ENCODE results near the gene PRDM16.

DNA sequence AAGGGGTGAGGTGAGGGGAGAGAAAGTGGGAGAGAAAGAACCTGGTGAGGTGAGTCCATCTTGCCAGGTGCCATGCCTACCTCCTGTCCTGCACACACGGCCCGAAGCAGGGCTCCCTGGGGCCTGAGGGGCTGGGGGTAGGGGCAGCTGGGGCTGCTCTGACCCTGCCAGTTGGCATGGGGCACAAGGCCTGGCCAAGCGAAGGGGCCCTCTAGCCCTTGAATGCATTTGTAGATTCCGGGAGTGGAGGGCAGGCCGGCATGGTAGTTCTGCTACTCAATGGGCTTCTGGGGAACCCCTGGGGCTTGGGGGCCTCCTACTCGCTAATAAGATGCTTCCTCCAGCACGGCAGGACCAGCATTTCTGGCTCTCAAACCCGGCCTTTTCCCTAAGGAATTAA, 3.6 kb upstream of the PRDM16 start:
- no peak for TF ChIP-seq ZFX (IDR thresholded peaks at IDR 0.05)
- TF ChIP-seq, protein P1, sequence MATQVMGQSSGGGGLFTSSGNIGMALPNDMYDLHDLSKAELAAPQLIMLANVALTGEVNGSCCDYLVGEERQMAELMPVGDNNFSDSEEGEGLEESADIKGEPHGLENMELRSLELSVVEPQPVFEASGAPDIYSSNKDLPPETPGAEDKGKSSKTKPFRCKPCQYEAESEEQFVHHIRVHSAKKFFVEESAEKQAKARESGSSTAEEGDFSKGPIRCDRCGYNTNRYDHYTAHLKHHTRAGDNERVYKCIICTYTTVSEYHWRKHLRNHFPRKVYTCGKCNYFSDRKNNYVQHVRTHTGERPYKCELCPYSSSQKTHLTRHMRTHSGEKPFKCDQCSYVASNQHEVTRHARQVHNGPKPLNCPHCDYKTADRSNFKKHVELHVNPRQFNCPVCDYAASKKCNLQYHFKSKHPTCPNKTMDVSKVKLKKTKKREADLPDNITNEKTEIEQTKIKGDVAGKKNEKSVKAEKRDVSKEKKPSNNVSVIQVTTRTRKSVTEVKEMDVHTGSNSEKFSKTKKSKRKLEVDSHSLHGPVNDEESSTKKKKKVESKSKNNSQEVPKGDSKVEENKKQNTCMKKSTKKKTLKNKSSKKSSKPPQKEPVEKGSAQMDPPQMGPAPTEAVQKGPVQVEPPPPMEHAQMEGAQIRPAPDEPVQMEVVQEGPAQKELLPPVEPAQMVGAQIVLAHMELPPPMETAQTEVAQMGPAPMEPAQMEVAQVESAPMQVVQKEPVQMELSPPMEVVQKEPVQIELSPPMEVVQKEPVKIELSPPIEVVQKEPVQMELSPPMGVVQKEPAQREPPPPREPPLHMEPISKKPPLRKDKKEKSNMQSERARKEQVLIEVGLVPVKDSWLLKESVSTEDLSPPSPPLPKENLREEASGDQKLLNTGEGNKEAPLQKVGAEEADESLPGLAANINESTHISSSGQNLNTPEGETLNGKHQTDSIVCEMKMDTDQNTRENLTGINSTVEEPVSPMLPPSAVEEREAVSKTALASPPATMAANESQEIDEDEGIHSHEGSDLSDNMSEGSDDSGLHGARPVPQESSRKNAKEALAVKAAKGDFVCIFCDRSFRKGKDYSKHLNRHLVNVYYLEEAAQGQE (IDR thresholded peaks at IDR 0.05; ENCODE audit: low read depth) = no peak
- TF ChIP-seq SIN3A (IDR thresholded peaks at IDR 0.05; ENCODE audit: low read depth) = no peak
- TF ChIP-seq, protein P2, sequence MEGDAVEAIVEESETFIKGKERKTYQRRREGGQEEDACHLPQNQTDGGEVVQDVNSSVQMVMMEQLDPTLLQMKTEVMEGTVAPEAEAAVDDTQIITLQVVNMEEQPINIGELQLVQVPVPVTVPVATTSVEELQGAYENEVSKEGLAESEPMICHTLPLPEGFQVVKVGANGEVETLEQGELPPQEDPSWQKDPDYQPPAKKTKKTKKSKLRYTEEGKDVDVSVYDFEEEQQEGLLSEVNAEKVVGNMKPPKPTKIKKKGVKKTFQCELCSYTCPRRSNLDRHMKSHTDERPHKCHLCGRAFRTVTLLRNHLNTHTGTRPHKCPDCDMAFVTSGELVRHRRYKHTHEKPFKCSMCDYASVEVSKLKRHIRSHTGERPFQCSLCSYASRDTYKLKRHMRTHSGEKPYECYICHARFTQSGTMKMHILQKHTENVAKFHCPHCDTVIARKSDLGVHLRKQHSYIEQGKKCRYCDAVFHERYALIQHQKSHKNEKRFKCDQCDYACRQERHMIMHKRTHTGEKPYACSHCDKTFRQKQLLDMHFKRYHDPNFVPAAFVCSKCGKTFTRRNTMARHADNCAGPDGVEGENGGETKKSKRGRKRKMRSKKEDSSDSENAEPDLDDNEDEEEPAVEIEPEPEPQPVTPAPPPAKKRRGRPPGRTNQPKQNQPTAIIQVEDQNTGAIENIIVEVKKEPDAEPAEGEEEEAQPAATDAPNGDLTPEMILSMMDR (IDR thresholded peaks at IDR 0.05 in 2 of 3, conservative IDR thresholded peaks at IDR 0.05 in 1 of 3; ENCODE audit: borderline replicate concordance in 1 of 3, insufficient read depth in 1 of 3, low read depth in 2 of 3, low read length in 2 of 3) = no peak
- no peak for TF ChIP-seq POLR2A (IDR thresholded peaks at IDR 0.05; ENCODE audit: borderline replicate concordance, extremely low read depth, insufficient read depth, insufficient read length)
- TF ChIP-seq POLR2AphosphoS5 (IDR thresholded peaks at IDR 0.05; ENCODE audit: low read depth, low read length) = no peak
- TF ChIP-seq CBX3 (IDR thresholded peaks at IDR 0.05; ENCODE audit: low read depth) = no peak
- TF ChIP-seq FOSL1 (IDR thresholded peaks at IDR 0.05; ENCODE audit: low read depth) = no peak
- TF ChIP-seq RAD21 (IDR thresholded peaks at IDR 0.05; ENCODE audit: low read depth) = no peak
- TF ChIP-seq EZH2 (IDR thresholded peaks at IDR 0.05) = no peak
- TF ChIP-seq CEBPB (IDR thresholded peaks at IDR 0.05; ENCODE audit: low read depth) = no peak
- TF ChIP-seq, protein P3, sequence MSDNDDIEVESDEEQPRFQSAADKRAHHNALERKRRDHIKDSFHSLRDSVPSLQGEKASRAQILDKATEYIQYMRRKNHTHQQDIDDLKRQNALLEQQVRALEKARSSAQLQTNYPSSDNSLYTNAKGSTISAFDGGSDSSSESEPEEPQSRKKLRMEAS (IDR thresholded peaks at IDR 0.05) = no peak
